HG02678 (cell line): ENCODE results near the gene AKAP5.

Experiments used
- ATAC-seq: cut with Tn5 transposase; IDR thresholded peaks from one replicate; pipeline ENCODE4 v1.9.1; 2021; ENCODE audit warnings: mild to moderate bottlenecking, moderate library complexity; ENCODE audit not compliant: unreplicated experiment

The AKAP5 gene

GRCh38 chr14:64522591-64523355 lies 57.5 kb downstream of the AKAP5 start:
- no peak for ATAC-seq
